Liver (tissue), 9 donors: ENCODE data around the gene CTSH. TPM values are rescaled to one million over a fixed set of nuclear protein-coding genes. Genes with fewer than 3 reads are reported as not detected.

Experiments
- DNase-seq: peaks from one replicate; pipeline ENCODE4 v3.0.0-alpha.2; 2017; ENCODE audit warnings: low spot score
- H3K27ac ChIP-seq, 2 donors: one replicate each; pipeline ENCODE4 v1.7.0; 2013; ENCODE audit warnings: inconsistent platforms in 2 of 2, low read length in 2 of 2, control low read depth in 1 of 2, low read depth in 1 of 2, mild to moderate bottlenecking in 1 of 2
- H3K27me3 ChIP-seq, 4 donors: one replicate each; pipeline versions ENCODE4 v1.6.1 to v1.7.0; 2013; ENCODE audit warnings: low read length in 3 of 4, inconsistent platforms in 1 of 4, mild to moderate bottlenecking in 1 of 4, moderate library complexity in 1 of 4; ENCODE audit not compliant: control insufficient read depth in 4 of 4, insufficient read depth in 4 of 4
- H3K36me3 ChIP-seq, 4 donors: one replicate each; pipeline versions ENCODE4 v1.6.1 to v1.7.0; 2013; ENCODE audit warnings: low read length in 3 of 4, mild to moderate bottlenecking in 3 of 4, low read depth in 1 of 4, moderate library complexity in 1 of 4; ENCODE audit not compliant: control insufficient read depth in 4 of 4, insufficient read depth in 3 of 4
- H3K4me1 ChIP-seq, 4 donors: one replicate each; pipeline versions ENCODE4 v1.6.1 to v1.7.0; 2013; ENCODE audit warnings: low read length in 3 of 4, mild to moderate bottlenecking in 3 of 4, moderate library complexity in 1 of 4; ENCODE audit not compliant: control insufficient read depth in 4 of 4, insufficient read depth in 4 of 4
- H3K4me3 ChIP-seq, 3 donors: one replicate each; pipeline versions ENCODE4 v1.6.1 to v1.7.0; 2013; ENCODE audit warnings: low read length in 3 of 3, control low read depth in 1 of 3, low read depth in 1 of 3, mild to moderate bottlenecking in 1 of 3
- H3K9ac ChIP-seq, 2 donors: one replicate each; pipeline ENCODE4 v1.7.0; 2013; ENCODE audit warnings: low read length in 2 of 2, mild to moderate bottlenecking in 2 of 2, moderate library complexity in 2 of 2, control low read depth in 1 of 2, low read depth in 1 of 2
- H3K9me3 ChIP-seq, 4 donors: one replicate each; pipeline versions ENCODE4 v1.6.1 to v1.7.0; 2013; ENCODE audit warnings: low read length in 3 of 4; ENCODE audit not compliant: control insufficient read depth in 4 of 4
- EGR1 ChIP-seq, 2 donors: IDR thresholded peaks; 2 replicates each; pipeline ENCODE4 v1.6.1; 2016 to 2018; ENCODE audit warnings: antibody characterized with exemption in 2 of 2, low read depth in 2 of 2
- FOXA1 ChIP-seq: IDR thresholded peaks from 2 replicates; pipeline ENCODE4 v1.6.1; 2016; ENCODE audit warnings: antibody characterized with exemption
- FOXA2 ChIP-seq: IDR thresholded peaks from 2 replicates; pipeline ENCODE4 v1.6.1; 2016; ENCODE audit warnings: antibody characterized with exemption
- GABPA ChIP-seq, 2 donors: IDR thresholded peaks in 1 of 2; conservative IDR thresholded peaks in 1 of 2; 2 replicates each; pipeline ENCODE4 v1.6.1; 2016; ENCODE audit warnings: antibody characterized with exemption in 2 of 2, mild to moderate bottlenecking in 1 of 2, moderate library complexity in 1 of 2
- HNF4G ChIP-seq: IDR thresholded peaks from 2 replicates; pipeline ENCODE4 v1.6.1; 2016; ENCODE audit warnings: antibody characterized with exemption
- JUND ChIP-seq, 2 donors: IDR thresholded peaks; 2 replicates each; pipeline ENCODE4 v1.6.1; 2016; ENCODE audit warnings: antibody characterized with exemption in 2 of 2
- NR2F2 ChIP-seq: IDR thresholded peaks from 2 replicates; pipeline ENCODE4 v1.6.1; 2016; ENCODE audit warnings: antibody characterized with exemption
- RAD21 ChIP-seq, 2 donors: IDR thresholded peaks; 2 replicates each; pipeline ENCODE4 v1.6.1; 2016; ENCODE audit warnings: antibody characterized with exemption in 2 of 2, mild to moderate bottlenecking in 2 of 2
- RXRA ChIP-seq, 2 donors: IDR thresholded peaks; 2 replicates each; pipeline ENCODE4 v1.6.1; 2017 to 2018; ENCODE audit warnings: antibody characterized with exemption in 2 of 2, mild to moderate bottlenecking in 1 of 2
- SP1 ChIP-seq: IDR thresholded peaks from 2 replicates; pipeline ENCODE4 v1.6.1; 2018; ENCODE audit warnings: antibody characterized with exemption, mild to moderate bottlenecking
- TAF1 ChIP-seq: conservative IDR thresholded peaks from 2 replicates; pipeline ENCODE4 v1.6.1; 2016; ENCODE audit warnings: antibody characterized with exemption, mild to moderate bottlenecking
- YY1 ChIP-seq: IDR thresholded peaks from 2 replicates; pipeline ENCODE4 v1.6.1; 2016; ENCODE audit warnings: antibody characterized with exemption, mild to moderate bottlenecking
- WGBS: extraction: QIAGEN DNeasy Blood & Tissue Kit; methylation state at CpG from one replicate; pipeline ENCODE4 v1.1.7; 2013; 5-methylcytosine and 5-hydroxymethylcytosine counted together
- polyA plus RNA-seq, 2 donors: library from polyadenylated mRNA; stranded (reverse) in 1 of 2; unstranded in 1 of 2; fragments of 200-250 nt in 1 of 2; fragments of >200 nt in 1 of 2; fragmentation: Nextera tagmentation in 1 of 2; extraction: Ambion mirVana in 1 of 2; gene quantifications; one replicate each; pipeline versions ENCODE4 v1.2.1 to v1.2.3, GENCODE V29; 2013 to 2015
- total RNA-seq, 2 donors: library from RNA; depleted of rRNA; stranded (reverse); fragments of >200 nt; gene quantifications; one replicate each; pipeline ENCODE4 v1.2.3, GENCODE V29; 2014
- TF ChIP-seq, protein P1 (sequence below): IDR thresholded peaks from 2 replicates; pipeline ENCODE4 v1.6.1; 2016; ENCODE audit warnings: antibody characterized with exemption
- TF ChIP-seq, protein P2 (sequence below): IDR thresholded peaks from 2 replicates; pipeline ENCODE4 v1.6.1; 2016; ENCODE audit warnings: antibody characterized with exemption
- TF ChIP-seq, protein P3 (sequence below): IDR thresholded peaks from 2 replicates; pipeline ENCODE4 v1.6.1; 2016; ENCODE audit warnings: antibody characterized with exemption
- TF ChIP-seq, protein P4 (sequence below): IDR thresholded peaks from 2 replicates; pipeline ENCODE4 v1.6.1; 2016; ENCODE audit warnings: antibody characterized with exemption, mild to moderate bottlenecking
- TF ChIP-seq, protein P5 (sequence below): fragments of 150-350 bp; IDR thresholded peaks from 2 replicates; pipeline ENCODE4 v1.5.1; 2017; ENCODE audit warnings: improper control_type of control experiment, low read depth, low read length; ENCODE audit not compliant: missing input control
- donor health status: healthy.
- donor health status: healthy.
- donor health status: healthy.
- donor health status: healthy.
- donor health status: healthy.

The CTSH gene
- total and polyA plus RNA-seq, 4 donors = 46.3 to 162 (median 95.8) TPM

DNA sequence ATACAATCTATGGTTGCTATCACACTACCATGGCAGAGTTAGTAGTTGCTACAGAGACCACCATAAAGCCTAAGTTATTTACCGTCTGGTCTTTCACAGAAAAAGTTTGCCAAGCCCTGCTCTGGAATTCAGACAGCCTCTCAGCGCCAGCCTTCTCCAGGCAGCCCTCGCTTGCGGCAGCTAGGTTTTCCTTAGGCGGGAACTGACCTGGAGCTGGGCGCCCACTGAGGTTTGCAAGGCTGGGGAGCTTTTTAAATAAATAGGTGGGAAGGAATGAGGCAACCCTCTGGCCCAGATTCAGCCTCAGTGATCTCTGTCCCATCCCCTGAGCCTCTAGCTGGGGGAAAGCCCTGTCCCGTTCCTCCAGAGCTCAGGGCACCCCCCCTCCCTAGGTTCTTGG is 1.2 kb downstream of the CTSH start (continued):
- TF ChIP-seq, protein P1, sequence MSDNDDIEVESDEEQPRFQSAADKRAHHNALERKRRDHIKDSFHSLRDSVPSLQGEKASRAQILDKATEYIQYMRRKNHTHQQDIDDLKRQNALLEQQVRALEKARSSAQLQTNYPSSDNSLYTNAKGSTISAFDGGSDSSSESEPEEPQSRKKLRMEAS = no peak
- TF ChIP-seq FOXA2 = no peak
- TF ChIP-seq, protein P2, sequence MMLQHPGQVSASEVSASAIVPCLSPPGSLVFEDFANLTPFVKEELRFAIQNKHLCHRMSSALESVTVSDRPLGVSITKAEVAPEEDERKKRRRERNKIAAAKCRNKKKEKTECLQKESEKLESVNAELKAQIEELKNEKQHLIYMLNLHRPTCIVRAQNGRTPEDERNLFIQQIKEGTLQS = no peak
- TF ChIP-seq, protein P3, sequence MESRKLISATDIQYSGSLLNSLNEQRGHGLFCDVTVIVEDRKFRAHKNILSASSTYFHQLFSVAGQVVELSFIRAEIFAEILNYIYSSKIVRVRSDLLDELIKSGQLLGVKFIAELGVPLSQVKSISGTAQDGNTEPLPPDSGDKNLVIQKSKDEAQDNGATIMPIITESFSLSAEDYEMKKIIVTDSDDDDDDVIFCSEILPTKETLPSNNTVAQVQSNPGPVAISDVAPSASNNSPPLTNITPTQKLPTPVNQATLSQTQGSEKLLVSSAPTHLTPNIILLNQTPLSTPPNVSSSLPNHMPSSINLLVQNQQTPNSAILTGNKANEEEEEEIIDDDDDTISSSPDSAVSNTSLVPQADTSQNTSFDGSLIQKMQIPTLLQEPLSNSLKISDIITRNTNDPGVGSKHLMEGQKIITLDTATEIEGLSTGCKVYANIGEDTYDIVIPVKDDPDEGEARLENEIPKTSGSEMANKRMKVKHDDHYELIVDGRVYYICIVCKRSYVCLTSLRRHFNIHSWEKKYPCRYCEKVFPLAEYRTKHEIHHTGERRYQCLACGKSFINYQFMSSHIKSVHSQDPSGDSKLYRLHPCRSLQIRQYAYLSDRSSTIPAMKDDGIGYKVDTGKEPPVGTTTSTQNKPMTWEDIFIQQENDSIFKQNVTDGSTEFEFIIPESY = no peak
- no peak for TF ChIP-seq RAD21 (IDR thresholded peaks at IDR 0.05)
- TF ChIP-seq JUND (IDR thresholded peaks at IDR 0.05) = no peak
- no peak for TF ChIP-seq GABPA (IDR thresholded peaks at IDR 0.05 in 1 of 2, conservative IDR thresholded peaks at IDR 0.05 in 1 of 2)
- no peak for TF ChIP-seq HNF4G

DNA sequence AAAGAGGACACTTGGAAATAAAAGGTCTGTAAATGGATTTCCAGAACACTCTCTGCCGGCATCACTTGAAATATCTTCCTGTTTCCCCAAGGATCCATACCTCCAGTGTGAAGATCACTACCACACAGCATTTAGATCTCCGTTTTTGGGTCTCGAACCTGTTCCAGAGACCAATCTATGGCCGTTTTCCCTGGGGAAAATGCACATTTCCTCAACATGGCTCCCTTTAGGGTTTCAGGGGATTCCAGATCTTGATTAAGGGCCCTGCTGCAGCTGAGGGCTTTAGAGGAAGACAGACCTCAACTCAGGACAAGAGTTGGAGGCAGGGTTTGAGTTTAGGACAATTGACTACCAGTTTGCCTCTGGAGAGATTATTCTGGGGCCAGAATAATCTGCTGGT is 2.1 kb downstream of the CTSH start:
- no peak overlapping the region for H3K4me3 ChIP-seq
- no peak overlapping the region for H3K9ac ChIP-seq

More for the DNA sequence above, 2.1 kb downstream of the CTSH start:
- no peak for TF ChIP-seq NR2F2
- no peak for TF ChIP-seq GABPA (IDR thresholded peaks at IDR 0.05 in 1 of 2, conservative IDR thresholded peaks at IDR 0.05 in 1 of 2)
- no peak for TF ChIP-seq RXRA (IDR thresholded peaks at IDR 0.05)
- no peak for TF ChIP-seq JUND (IDR thresholded peaks at IDR 0.05)
- TF ChIP-seq, protein P1 = no peak
- TF ChIP-seq TAF1 = no peak
- no peak for TF ChIP-seq HNF4G
- TF ChIP-seq, protein P2 = no peak
- TF ChIP-seq SP1 = no peak
- no peak for TF ChIP-seq YY1
- TF ChIP-seq, protein P4, sequence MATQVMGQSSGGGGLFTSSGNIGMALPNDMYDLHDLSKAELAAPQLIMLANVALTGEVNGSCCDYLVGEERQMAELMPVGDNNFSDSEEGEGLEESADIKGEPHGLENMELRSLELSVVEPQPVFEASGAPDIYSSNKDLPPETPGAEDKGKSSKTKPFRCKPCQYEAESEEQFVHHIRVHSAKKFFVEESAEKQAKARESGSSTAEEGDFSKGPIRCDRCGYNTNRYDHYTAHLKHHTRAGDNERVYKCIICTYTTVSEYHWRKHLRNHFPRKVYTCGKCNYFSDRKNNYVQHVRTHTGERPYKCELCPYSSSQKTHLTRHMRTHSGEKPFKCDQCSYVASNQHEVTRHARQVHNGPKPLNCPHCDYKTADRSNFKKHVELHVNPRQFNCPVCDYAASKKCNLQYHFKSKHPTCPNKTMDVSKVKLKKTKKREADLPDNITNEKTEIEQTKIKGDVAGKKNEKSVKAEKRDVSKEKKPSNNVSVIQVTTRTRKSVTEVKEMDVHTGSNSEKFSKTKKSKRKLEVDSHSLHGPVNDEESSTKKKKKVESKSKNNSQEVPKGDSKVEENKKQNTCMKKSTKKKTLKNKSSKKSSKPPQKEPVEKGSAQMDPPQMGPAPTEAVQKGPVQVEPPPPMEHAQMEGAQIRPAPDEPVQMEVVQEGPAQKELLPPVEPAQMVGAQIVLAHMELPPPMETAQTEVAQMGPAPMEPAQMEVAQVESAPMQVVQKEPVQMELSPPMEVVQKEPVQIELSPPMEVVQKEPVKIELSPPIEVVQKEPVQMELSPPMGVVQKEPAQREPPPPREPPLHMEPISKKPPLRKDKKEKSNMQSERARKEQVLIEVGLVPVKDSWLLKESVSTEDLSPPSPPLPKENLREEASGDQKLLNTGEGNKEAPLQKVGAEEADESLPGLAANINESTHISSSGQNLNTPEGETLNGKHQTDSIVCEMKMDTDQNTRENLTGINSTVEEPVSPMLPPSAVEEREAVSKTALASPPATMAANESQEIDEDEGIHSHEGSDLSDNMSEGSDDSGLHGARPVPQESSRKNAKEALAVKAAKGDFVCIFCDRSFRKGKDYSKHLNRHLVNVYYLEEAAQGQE = no peak
- TF ChIP-seq, protein P3 = no peak
- no peak for TF ChIP-seq RAD21 (IDR thresholded peaks at IDR 0.05)
- TF ChIP-seq, protein P5, sequence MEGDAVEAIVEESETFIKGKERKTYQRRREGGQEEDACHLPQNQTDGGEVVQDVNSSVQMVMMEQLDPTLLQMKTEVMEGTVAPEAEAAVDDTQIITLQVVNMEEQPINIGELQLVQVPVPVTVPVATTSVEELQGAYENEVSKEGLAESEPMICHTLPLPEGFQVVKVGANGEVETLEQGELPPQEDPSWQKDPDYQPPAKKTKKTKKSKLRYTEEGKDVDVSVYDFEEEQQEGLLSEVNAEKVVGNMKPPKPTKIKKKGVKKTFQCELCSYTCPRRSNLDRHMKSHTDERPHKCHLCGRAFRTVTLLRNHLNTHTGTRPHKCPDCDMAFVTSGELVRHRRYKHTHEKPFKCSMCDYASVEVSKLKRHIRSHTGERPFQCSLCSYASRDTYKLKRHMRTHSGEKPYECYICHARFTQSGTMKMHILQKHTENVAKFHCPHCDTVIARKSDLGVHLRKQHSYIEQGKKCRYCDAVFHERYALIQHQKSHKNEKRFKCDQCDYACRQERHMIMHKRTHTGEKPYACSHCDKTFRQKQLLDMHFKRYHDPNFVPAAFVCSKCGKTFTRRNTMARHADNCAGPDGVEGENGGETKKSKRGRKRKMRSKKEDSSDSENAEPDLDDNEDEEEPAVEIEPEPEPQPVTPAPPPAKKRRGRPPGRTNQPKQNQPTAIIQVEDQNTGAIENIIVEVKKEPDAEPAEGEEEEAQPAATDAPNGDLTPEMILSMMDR = no peak
- TF ChIP-seq EGR1 (IDR thresholded peaks at IDR 0.05; ENCODE audit: low read depth in 2 of 2) = no peak
- TF ChIP-seq FOXA1 = no peak
- TF ChIP-seq FOXA2 = no peak
- Histone ChIP-seq H3K9me3 (no peaks in the 10 kb centered on the region), H3K27ac (no peak overlapping the region), H3K36me3 (peaks cover 0 to 3% (median 0%) of the 10 kb centered on the region in 4 donors), H3K4me1 (peaks cover 0 to 23% (median 6%) of the 10 kb centered on the region in 4 donors), H3K27me3 (no peaks in the 10 kb centered on the region)
- WGBS = 96% methylated on average over 4 of the region's 4 CpGs
- DNase-seq = no peak
